ENCODE results near the gene TMPRSS7. TPM values are rescaled to one million over a fixed set of nuclear protein-coding genes. Genes with fewer than 3 reads are reported as not detected.
"Not testable (repeated sequence)": the region's sequence is repeated elsewhere in the genome, so short reads cannot be mapped to it uniquely, and the experiment has no call there.

TMPRSS7 gene
- total RNA-seq, 4 donors from 2014 or later = not detected

DNA sequence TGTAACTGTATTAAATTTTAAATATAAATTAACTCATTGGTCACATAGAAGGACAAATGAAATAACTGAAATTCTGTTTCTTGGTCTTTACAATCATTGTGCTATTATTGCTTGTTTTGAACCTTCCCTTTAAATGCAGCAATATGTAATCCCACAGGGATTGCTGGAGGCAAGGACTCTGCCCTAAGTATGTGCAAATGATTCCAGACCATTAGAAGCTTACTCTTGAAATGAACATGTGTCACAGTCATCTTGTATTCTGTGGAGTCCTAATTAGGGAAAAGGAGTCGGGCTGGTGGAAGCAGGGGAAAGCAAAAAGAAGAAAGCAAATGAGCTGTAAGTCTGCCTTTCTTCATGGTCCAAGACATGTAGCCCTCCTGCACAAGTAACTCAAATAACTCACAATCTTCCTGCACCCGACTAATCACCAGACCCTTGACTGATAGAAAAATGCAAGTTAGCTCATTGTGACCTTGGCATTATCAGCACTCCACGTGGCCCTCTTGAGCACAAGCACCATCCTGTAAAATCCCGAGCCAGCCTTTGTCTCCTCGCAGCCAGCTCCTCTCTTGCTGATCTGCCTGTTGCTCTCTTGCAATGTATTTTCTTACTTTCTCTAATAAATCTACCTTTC lies 2.3 kb upstream of the TMPRSS7 start:
- Histone ChIP-seq H3K36me3 (no peaks in the 10 kb centered on the region), H3K4me1 (no peaks in the 10 kb centered on the region)
- no peak for DNase-seq

DNA sequence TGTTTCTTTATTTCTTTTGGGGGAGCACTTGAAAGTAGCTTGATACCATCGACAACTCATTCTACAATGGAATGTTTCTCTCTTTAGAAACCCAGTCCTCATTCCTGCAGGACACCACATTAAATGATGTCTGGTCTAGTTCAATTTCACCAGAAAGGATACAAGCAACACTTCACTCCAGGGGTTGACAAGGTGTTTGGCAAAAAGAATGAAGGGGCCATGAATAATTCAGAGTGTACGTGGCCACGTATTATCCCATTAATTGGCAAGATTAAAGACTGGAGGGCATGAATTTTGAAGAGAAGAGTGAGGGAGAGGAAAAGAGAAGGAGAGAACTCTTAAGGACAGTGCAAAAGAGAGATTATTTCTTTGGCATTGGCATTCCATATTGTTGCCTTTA lies 705 bp downstream of the TMPRSS7 start:
- Histone ChIP-seq H3K4me3 (no peak overlapping the region), H3K4me1 (no peaks in the 10 kb centered on the region), H3K9me3 (no peaks in the 10 kb centered on the region), H3K27me3 (no peaks in the 10 kb centered on the region), H3K27ac (no peak overlapping the region), H3K36me3 (no peaks in the 10 kb centered on the region)
- intact Hi-C loops (cut with DNase I; ENCODE audit: low total_unique reads) = no loop called here
- DNase-seq = no peak
- TF ChIP-seq POLR2A (IDR thresholded peaks at IDR 0.05) (no peak), CTCF (IDR thresholded peaks at IDR 0.05) (no peak)

More for the DNA sequence above, 2.3 kb upstream of the TMPRSS7 start:
- no peaks in the 10 kb centered on the region for H3K27me3 ChIP-seq
- intact Hi-C loops (cut with DNase I; ENCODE audit: low total_unique reads) = no loop called here
- H3K4me3 ChIP-seq = no peak overlapping the region
- TF ChIP-seq CTCF (IDR thresholded peaks at IDR 0.05) = no peak
- H3K9me3 ChIP-seq = no peaks in the 10 kb centered on the region
- no peak overlapping the region for H3K27ac ChIP-seq

DNA sequence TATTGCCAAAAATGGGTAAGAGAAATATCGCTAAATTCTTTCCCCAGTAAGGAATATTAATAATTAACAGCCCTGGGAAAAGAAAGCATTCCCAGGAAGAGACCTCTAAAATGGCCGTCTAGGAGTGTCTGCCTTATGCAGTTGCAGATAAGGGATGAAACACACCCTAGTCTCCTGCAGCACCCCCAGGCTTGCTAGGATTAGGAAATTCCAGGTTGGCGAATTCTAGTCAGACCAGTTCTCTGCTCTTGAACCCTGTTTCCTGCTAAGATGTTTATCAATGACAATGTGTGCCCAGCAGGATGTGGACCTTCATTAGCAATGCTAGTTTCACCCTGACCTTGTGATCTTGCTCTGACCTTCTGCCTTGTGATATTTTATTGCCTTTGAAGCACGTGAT lies 2.7 kb downstream of the TMPRSS7 start:
- intact Hi-C loops (cut with DNase I; ENCODE audit: low total_unique reads); H3K36me3 ChIP-seq; H3K4me3 ChIP-seq; H3K9me3 ChIP-seq; H3K27me3 ChIP-seq; H3K27ac ChIP-seq; H3K4me1 ChIP-seq; DNase-seq: not testable (repeated sequence)

- intact Hi-C loops (cut with DNase I; ENCODE audit: low total_unique reads) = no loop called here
- H3K4me3 ChIP-seq = no peak overlapping the region
- H3K9me3 ChIP-seq = no peaks in the 10 kb centered on the region
- no peak for DNase-seq
- TF ChIP-seq POLR2A (IDR thresholded peaks at IDR 0.05) = no peak
- no peak for TF ChIP-seq CTCF (IDR thresholded peaks at IDR 0.05)
- H3K36me3 ChIP-seq = no peaks in the 10 kb centered on the region
- H3K4me1 ChIP-seq = peaks cover 0 to 2% of the 10 kb centered on the region in 2 donors
- H3K27me3 ChIP-seq = no peaks in the 10 kb centered on the region
- H3K27ac ChIP-seq = no peak overlapping the region
Observed at GRCh38 chr3:112038863-112039262, 4.3 kb downstream of the TMPRSS7 start.

GRCh38 chr3:112041321-112041720 lies 6.8 kb downstream of the TMPRSS7 start:
- no peak overlapping the region for H3K27ac ChIP-seq
- H3K36me3 ChIP-seq = no peaks in the 10 kb centered on the region
- no peak overlapping the region for H3K4me3 ChIP-seq
- H3K27me3 ChIP-seq = no peaks in the 10 kb centered on the region
- no peaks in the 10 kb centered on the region for H3K9me3 ChIP-seq
- H3K4me1 ChIP-seq = peaks cover 0 to 2% of the 10 kb centered on the region in 2 donors
- no peak for TF ChIP-seq CTCF (IDR thresholded peaks at IDR 0.05)
- TF ChIP-seq POLR2A (IDR thresholded peaks at IDR 0.05) = no peak
- intact Hi-C loops (cut with DNase I; ENCODE audit: low total_unique reads) = no loop called here
- DNase-seq = no peak

DNA sequence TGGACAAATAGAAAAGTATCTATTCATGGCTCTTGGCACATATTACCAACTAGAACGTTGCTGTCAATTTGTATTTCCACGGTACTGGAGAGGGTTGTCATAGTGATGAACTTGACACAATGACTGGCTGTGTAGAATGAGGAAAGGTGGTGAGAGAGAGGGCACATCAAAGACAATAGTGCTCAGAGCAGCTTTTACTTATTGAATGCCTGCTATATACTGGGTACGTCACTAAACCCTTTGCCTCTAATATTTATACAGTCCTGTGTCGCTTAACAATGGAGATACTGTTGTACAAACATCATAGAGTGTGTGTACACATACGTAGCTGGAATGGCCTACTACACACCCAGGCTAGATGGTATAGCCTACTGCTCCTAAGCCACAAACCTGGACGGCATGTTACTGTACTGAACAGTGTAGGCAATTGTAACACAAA lies 8.3 kb downstream of the TMPRSS7 start:
- Histone ChIP-seq H3K4me1 (peaks cover 0 to 2% of the 10 kb centered on the region in 2 donors), H3K36me3 (no peaks in the 10 kb centered on the region), H3K27ac (no peak overlapping the region), H3K9me3 (no peaks in the 10 kb centered on the region), H3K27me3 (no peaks in the 10 kb centered on the region), H3K4me3 (no peak overlapping the region)
- intact Hi-C loops (cut with DNase I; ENCODE audit: low total_unique reads) = no loop called here
- DNase-seq = no peak
- TF ChIP-seq POLR2A (IDR thresholded peaks at IDR 0.05) = no peak
- no peak for TF ChIP-seq CTCF (IDR thresholded peaks at IDR 0.05)

Data from uterus (tissue), 4 donors.